ENCODE measurements around the gene LYAR. TPM values are rescaled to one million over a fixed set of nuclear protein-coding genes. Genes with fewer than 3 reads are reported as not detected.
"Not testable (repeated sequence)": the region's sequence is repeated elsewhere in the genome, so short reads cannot be mapped to it uniquely, and the experiment has no call there.

The LYAR gene
- total RNA-seq, 2 donors from 2014 or later, result 7.3 to 20.7 TPM

DNA sequence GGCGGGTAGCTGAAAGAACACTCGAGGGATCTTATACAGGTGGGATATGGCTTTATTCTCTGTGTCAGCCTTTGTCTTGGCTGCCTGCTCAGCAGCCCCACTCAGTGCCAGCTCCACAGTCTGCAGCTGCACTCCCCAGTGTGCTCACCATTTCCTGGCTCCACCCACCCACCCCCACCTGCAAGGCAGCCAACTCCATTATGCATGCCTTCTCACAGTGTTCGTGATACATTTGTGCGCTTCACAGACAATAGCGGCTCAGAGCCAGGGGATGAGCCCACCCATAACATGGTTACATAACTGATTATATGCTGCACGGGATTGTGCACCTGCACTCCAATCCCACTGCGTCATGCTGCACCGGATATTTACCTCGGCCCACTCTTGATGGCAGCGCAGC is 33.2 kb downstream of the LYAR start:
- no peaks in the 10 kb centered on the region for H3K9me3 ChIP-seq
- DNase-seq (ENCODE audit: low spot score) (no peak), ATAC-seq (ENCODE audit: insufficient number of reproducible peaks, low FRiP score, low read depth) (no peak)
- H3K4me1 ChIP-seq (ENCODE audit: control insufficient read depth in 1 of 2, low read depth in 2 of 2), result no peaks in the 10 kb centered on the region
- H3K27me3 ChIP-seq (replicated peaks; ENCODE audit: insufficient read depth), result no peaks in the 10 kb centered on the region
- no peak overlapping the region for H3K4me3 ChIP-seq
- H3K36me3 ChIP-seq, result no peaks in the 10 kb centered on the region
- TF ChIP-seq, protein P1, sequence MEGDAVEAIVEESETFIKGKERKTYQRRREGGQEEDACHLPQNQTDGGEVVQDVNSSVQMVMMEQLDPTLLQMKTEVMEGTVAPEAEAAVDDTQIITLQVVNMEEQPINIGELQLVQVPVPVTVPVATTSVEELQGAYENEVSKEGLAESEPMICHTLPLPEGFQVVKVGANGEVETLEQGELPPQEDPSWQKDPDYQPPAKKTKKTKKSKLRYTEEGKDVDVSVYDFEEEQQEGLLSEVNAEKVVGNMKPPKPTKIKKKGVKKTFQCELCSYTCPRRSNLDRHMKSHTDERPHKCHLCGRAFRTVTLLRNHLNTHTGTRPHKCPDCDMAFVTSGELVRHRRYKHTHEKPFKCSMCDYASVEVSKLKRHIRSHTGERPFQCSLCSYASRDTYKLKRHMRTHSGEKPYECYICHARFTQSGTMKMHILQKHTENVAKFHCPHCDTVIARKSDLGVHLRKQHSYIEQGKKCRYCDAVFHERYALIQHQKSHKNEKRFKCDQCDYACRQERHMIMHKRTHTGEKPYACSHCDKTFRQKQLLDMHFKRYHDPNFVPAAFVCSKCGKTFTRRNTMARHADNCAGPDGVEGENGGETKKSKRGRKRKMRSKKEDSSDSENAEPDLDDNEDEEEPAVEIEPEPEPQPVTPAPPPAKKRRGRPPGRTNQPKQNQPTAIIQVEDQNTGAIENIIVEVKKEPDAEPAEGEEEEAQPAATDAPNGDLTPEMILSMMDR (IDR thresholded peaks at IDR 0.05), result no peak
- H3K27ac ChIP-seq, result no peak overlapping the region

DNA sequence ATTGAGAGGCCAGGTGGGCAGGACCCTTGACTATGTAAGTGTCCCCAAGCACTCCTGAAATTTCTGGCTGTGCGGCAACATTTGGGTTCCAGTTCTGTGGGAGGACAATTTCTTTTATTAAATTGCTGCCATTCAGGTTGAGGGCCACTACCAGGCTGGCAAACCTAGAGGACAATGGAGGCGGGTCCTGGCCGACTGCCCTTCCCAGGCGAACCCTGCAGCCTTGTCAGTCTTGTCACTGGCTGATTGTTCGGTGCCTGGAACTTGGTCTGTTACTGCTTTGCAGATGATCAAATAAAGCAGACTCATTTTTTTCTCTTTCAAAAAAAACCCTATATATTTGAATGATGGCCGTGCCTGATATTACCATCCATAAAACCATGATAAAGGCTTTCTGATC is 35.3 kb downstream of the LYAR start:
- H3K9me3 ChIP-seq, result no peaks in the 10 kb centered on the region
- no peak overlapping the region for H3K27ac ChIP-seq
- no peak for DNase-seq (ENCODE audit: low spot score)
- no peaks in the 10 kb centered on the region for H3K4me1 ChIP-seq (ENCODE audit: control insufficient read depth in 1 of 2, low read depth in 2 of 2)
- no peak overlapping the region for H3K4me3 ChIP-seq
- TF ChIP-seq, protein P1 (IDR thresholded peaks at IDR 0.05), result no peak
- H3K36me3 ChIP-seq, result no peaks in the 10 kb centered on the region
- no peaks in the 10 kb centered on the region for H3K27me3 ChIP-seq (replicated peaks; ENCODE audit: insufficient read depth)
- ATAC-seq (ENCODE audit: insufficient number of reproducible peaks, low FRiP score, low read depth), result no peak

DNA sequence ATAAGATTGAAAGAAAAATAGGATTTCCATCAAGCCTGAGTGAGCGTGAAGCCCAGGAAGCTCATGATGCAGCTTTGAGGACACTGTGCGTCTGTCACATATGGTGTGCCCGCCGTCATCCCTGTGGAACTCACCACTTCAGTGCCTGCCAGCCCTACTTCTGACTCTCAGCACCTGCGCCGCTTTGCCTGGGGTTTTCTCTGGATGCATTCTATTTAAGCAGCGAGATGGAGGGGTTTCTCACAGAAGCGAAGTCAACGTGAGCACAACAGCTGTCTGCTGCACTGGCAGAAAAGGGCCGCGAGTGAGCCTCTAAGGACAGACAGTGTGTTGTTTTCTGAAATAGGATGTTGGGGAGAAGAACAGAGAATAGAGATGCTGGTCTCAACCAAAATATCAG is 35.8 kb downstream of the LYAR start:
- no peak for DNase-seq (ENCODE audit: low spot score)
- Histone ChIP-seq H3K9me3 (no peaks in the 10 kb centered on the region), H3K4me3 (no peak overlapping the region), H3K36me3 (no peaks in the 10 kb centered on the region), H3K4me1 (ENCODE audit: control insufficient read depth in 1 of 2, low read depth in 2 of 2) (peaks cover 0 to 1% of the 10 kb centered on the region in 2 donors), H3K27me3 (replicated peaks; ENCODE audit: insufficient read depth) (no peaks in the 10 kb centered on the region), H3K27ac (no peak overlapping the region)
- no peak for ATAC-seq (ENCODE audit: insufficient number of reproducible peaks, low FRiP score, low read depth)
- TF ChIP-seq, protein P1 (IDR thresholded peaks at IDR 0.05), result no peak

DNA sequence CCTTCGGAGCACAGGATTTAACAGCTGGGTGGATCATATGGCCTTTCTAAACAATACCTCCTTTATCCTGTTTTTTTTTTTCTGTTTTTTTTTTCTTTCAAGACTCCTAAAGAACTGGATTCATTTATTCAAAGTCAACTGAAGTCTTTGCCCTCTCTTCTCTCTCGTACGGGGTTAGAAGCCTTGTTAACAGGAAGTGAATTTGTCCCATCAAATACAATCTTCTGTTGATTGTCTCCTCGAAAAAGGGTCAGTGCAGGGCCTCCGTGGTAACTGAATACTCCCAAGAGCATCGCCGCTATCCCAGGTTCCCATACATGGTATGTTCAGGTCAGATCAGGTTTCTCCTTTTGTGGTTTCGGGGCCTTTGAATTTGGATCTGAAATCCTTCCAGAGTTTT is 40.1 kb downstream of the LYAR start:
- ATAC-seq (ENCODE audit: insufficient number of reproducible peaks, low FRiP score, low read depth), result no peak
- no peaks in the 10 kb centered on the region for H3K27me3 ChIP-seq (replicated peaks; ENCODE audit: insufficient read depth)
- TF ChIP-seq, protein P1 (IDR thresholded peaks at IDR 0.05), result no peak
- no peak for DNase-seq (ENCODE audit: low spot score)
- H3K9me3 ChIP-seq, result no peaks in the 10 kb centered on the region
- no peak overlapping the region for H3K4me3 ChIP-seq
- H3K27ac ChIP-seq, result no peak overlapping the region
- peaks cover 11 to 19% of the 10 kb centered on the region in 2 donors for H3K4me1 ChIP-seq (ENCODE audit: control insufficient read depth in 1 of 2, low read depth in 2 of 2)
- peaks cover 6% of the 10 kb centered on the region for H3K36me3 ChIP-seq

DNA sequence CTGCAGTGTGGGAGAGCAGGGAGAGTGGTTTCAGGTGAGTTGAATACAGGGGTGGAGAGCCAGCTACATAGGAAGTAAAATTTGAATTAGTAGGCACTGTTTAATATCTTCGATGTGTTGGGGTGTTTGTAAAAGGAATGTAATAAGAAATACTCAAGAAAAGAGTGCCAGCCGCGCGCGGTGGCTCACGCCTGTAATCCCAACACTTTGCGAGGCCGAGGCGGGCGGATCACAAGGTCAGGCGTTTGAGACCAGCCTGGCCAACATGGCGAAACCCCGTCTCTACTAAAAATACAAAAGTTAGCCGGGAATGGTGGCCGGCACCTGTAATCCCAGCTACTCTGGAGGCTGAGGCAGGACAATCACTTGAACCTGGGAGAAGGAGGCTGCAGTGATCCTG is 40.6 kb downstream of the LYAR start:
- H3K9me3 ChIP-seq; DNase-seq (ENCODE audit: low spot score); ATAC-seq (ENCODE audit: insufficient number of reproducible peaks, low FRiP score, low read depth); H3K36me3 ChIP-seq; H3K27me3 ChIP-seq (replicated peaks; ENCODE audit: insufficient read depth): not testable (repeated sequence)
- peak overlapping the region in 1 of 2 donors; percentile 98 for H3K27ac ChIP-seq
- peaks cover 11 to 19% of the 10 kb centered on the region in 2 donors for H3K4me1 ChIP-seq (ENCODE audit: control insufficient read depth in 1 of 2, low read depth in 2 of 2)
- peak overlapping the region; percentile 91 for H3K4me3 ChIP-seq

DNA sequence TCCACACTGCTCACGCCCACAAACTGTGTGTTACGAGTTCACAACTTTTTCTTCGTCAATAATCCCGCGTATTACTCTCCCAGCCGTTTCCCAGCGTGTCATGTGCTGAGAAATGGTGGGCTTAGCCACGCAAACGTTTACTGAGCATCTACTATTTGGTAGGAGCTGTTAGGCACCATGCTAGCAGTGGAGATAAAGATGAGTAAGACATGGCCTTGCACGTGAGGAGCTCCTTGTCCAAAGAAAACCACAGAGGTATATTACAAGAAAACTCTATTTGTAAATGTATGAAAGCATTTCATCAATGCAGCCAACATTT is 41.1 kb downstream of the LYAR start:
- no peak for DNase-seq (ENCODE audit: low spot score)
- Histone ChIP-seq H3K4me1 (ENCODE audit: control insufficient read depth in 1 of 2, low read depth in 2 of 2) (peaks cover 11 to 19% of the 10 kb centered on the region in 2 donors), H3K36me3 (peaks cover 7% of the 10 kb centered on the region)

More for the DNA sequence above, 41.1 kb downstream of the LYAR start:
- TF ChIP-seq, protein P1 (IDR thresholded peaks at IDR 0.05), result no peak
- Histone ChIP-seq H3K27me3 (replicated peaks; ENCODE audit: insufficient read depth) (no peaks in the 10 kb centered on the region), H3K4me3 (peak overlapping the region; percentile 91), H3K27ac (peak overlapping the region; percentile 94 to 98), H3K9me3 (no peaks in the 10 kb centered on the region)
- ATAC-seq (ENCODE audit: insufficient number of reproducible peaks, low FRiP score, low read depth), result no peak

Data from thoracic aorta (tissue), 2 donors.